Endothelial cell of umbilical vein (primary cell): ENCODE measurements around the gene MBD4. TPM values are rescaled to one million over a fixed set of nuclear protein-coding genes. Genes with fewer than 3 reads are reported as not detected.

Experiments
- BruUV-seq: library from RNA; stranded (reverse); fragments of 400-500 nt; replicated peaks from 2 replicates; lab custom pipeline; 2021; lab: Mats Ljungman, UMichigan
- CTCF ChIA-PET: fragments of 300-600, 350-600 bp; sonication (Branson Sonifier 250); formaldehyde crosslinking; loops from one replicate; lab custom pipeline; 2021; ENCODE audit warnings: antibody characterized with exemption, inconsistent platforms; lab: Charles Lee
- POLR2A ChIA-PET: fragments of 300-600, 350-600 bp; sonication (Branson Sonifier 250); formaldehyde crosslinking; loops from one replicate; lab custom pipeline; 2021; ENCODE audit warnings: antibody characterized with exemption, inconsistent platforms; lab: Charles Lee
- DNase-seq: peaks from one replicate; pipeline ENCODE4 v3.0.0-alpha.2; 2011; ENCODE audit warnings: low read depth, low spot score
- FAIRE-seq: peaks from 2 replicates; lab custom pipeline; 2011; peaks lifted over from hg19 to GRCh38; lab: Jason Lieb, UNC
- H2AFZ ChIP-seq: 2 replicates; pipeline ENCODE4 v1.6.0; 2012; ENCODE audit warnings: low read depth, low read length, control low read depth, inconsistent platforms
- H3K27ac ChIP-seq: 2 replicates; pipeline ENCODE4 v1.5.1; 2011; ENCODE audit warnings: low read depth, mild to moderate bottlenecking, control low read depth, low read length, moderate library complexity; ENCODE audit not compliant: insufficient read depth
- H3K27me3 ChIP-seq, 2 experiments: 2 replicates each; pipeline versions ENCODE4 v1.6.0 to v1.6.1; 2011; ENCODE audit warnings: low read length in 2 of 2, mixed read lengths in 1 of 2; ENCODE audit not compliant: control insufficient read depth in 2 of 2, insufficient read depth in 2 of 2
- H3K36me3 ChIP-seq, 2 experiments: 2 replicates in 1 of 2; 3 replicates in 1 of 2; pipeline ENCODE4 v1.5.1; 2011; ENCODE audit warnings: low read length in 2 of 2, mild to moderate bottlenecking in 1 of 2, moderate library complexity in 1 of 2; ENCODE audit not compliant: control insufficient read depth in 2 of 2, insufficient read depth in 2 of 2; ENCODE audit errors: extremely low read depth in 1 of 2
- H3K4me1 ChIP-seq: 3 replicates; pipeline ENCODE4 v1.5.1; 2011; ENCODE audit warnings: mild to moderate bottlenecking, low read length; ENCODE audit not compliant: control insufficient read depth, insufficient read depth; ENCODE audit errors: extremely low read depth
- H3K4me2 ChIP-seq: 2 replicates; pipeline ENCODE4 v1.6.1; 2011; ENCODE audit warnings: low read length, control low read depth, mixed read lengths; ENCODE audit not compliant: insufficient read depth
- H3K4me3 ChIP-seq, 3 experiments: fragments of 200-600 bp in 1 of 3; sonication (generic), shearing (Covaris generic) in 1 of 3; replicated peaks in 1 of 3; 2 replicates each; pipeline ENCODE4 v1.5.1; 2011 to 2016; ENCODE audit warnings: control low read depth in 3 of 3, low read length in 3 of 3, mild to moderate bottlenecking in 2 of 3, inconsistent platforms in 1 of 3, low read depth in 1 of 3, moderate library complexity in 1 of 3; ENCODE audit not compliant: insufficient read depth in 1 of 3
- H3K79me2 ChIP-seq: 2 replicates; pipeline ENCODE4 v1.6.0; 2012; ENCODE audit warnings: low read length, inconsistent platforms; ENCODE audit not compliant: control insufficient read depth, insufficient read depth
- H3K9ac ChIP-seq: replicated peaks from 2 replicates; pipeline ENCODE3; 2011; ENCODE audit warnings: low read length, control low read depth; ENCODE audit not compliant: insufficient read depth; ENCODE audit errors: extremely low read depth
- H3K9me1 ChIP-seq: replicated peaks from 3 replicates; pipeline ENCODE4 v1.6.0; 2011; ENCODE audit warnings: mild to moderate bottlenecking, low read length; ENCODE audit not compliant: control insufficient read depth, insufficient read depth; ENCODE audit errors: extremely low read depth
- H3K9me3 ChIP-seq: replicated peaks from 2 replicates; pipeline ENCODE4 v1.5.1; 2012; ENCODE audit warnings: low read length, inconsistent platforms; ENCODE audit not compliant: control insufficient read depth, insufficient read depth
- H4K20me1 ChIP-seq: replicated peaks from 2 replicates; pipeline ENCODE3; 2011; ENCODE audit warnings: mild to moderate bottlenecking, low read length; ENCODE audit not compliant: control insufficient read depth, insufficient read depth; ENCODE audit errors: extremely low read depth
- EZH2 ChIP-seq: IDR thresholded peaks from 2 replicates; pipeline ENCODE4 v1.6.1; 2012; ENCODE audit warnings: borderline replicate concordance, low read depth, mild to moderate bottlenecking, moderate library complexity, low read length, inconsistent platforms; ENCODE audit not compliant: severe bottlenecking
- FOS ChIP-seq: IDR thresholded peaks from 2 replicates; pipeline ENCODE4 v1.6.1; 2011; ENCODE audit warnings: mild to moderate bottlenecking, low read length, moderate library complexity, borderline replicate concordance; ENCODE audit not compliant: insufficient read depth
- GATA2 ChIP-seq: IDR thresholded peaks from 2 replicates; pipeline ENCODE4 v1.7.0; 2011; ENCODE audit warnings: low read depth, mild to moderate bottlenecking, moderate library complexity, mixed read lengths, low read length; ENCODE audit not compliant: insufficient read length, insufficient read depth
- JUN ChIP-seq: IDR thresholded peaks from 2 replicates; pipeline ENCODE4 v1.6.1; 2011; ENCODE audit warnings: borderline replicate concordance, low read depth; ENCODE audit not compliant: insufficient read length, insufficient read depth
- MYC ChIP-seq: IDR thresholded peaks from one replicate; pipeline ENCODE4 v1.6.1; 2011; ENCODE audit warnings: mild to moderate bottlenecking, low read depth, low read length
- POLR2A ChIP-seq: IDR thresholded peaks from 2 replicates; pipeline ENCODE4 v1.6.1; 2012; ENCODE audit warnings: low read depth, mild to moderate bottlenecking, control low read depth, low read length
- POLR2AphosphoS5 ChIP-seq: IDR thresholded peaks from 2 replicates; pipeline ENCODE4 v1.6.1; 2012; ENCODE audit warnings: low read depth, mild to moderate bottlenecking, control low read depth, low read length, moderate library complexity; ENCODE audit not compliant: insufficient read depth
- dilution Hi-C: fragments of 300-500 bp; cut with MboI; formaldehyde crosslinking; loops from one replicate; pipeline ENCODE4 v1.15.0; 2019; ENCODE audit warnings: low sequenced_read_pairs; ENCODE audit not compliant: extremely low pct_ligation_motif_present
- intact Hi-C: fragments of 100-400 bp; cut with micrococcal nuclease; formaldehyde crosslinking; loops from one replicate; pipeline ENCODE4 v1.10.0; 2022
- polyA plus RNA-seq, 4 experiments: library from polyadenylated mRNA; depleted of rRNA in 3 of 4; stranded (reverse) in 3 of 4; unstranded in 1 of 4; fragments of >200 nt; gene quantifications; 2 replicates each; pipeline versions ENCODE4 v1.2.1 to v1.2.3, GENCODE V29; 2011 to 2012; ENCODE audit warnings: missing spikeins in 1 of 4
- total RNA-seq: library from RNA; stranded (reverse); gene quantifications from 2 replicates; pipeline ENCODE4 v1.2.3, GENCODE V29; 2021
- TF ChIP-seq, protein P1 (sequence below): IDR thresholded peaks from 2 replicates; pipeline ENCODE4 v1.6.1; 2011; ENCODE audit not compliant: insufficient read depth, insufficient read length
- TF ChIP-seq, protein P2 (sequence below), 2 donors: IDR thresholded peaks; 1 replicate in 1 of 2; 2 replicates in 1 of 2; pipeline ENCODE4 v1.5.1; 2011; ENCODE audit warnings: low read length in 2 of 2, mild to moderate bottlenecking in 2 of 2, moderate library complexity in 2 of 2, control low read depth in 1 of 2, inconsistent platforms in 1 of 2, low read depth in 1 of 2; ENCODE audit not compliant: insufficient read depth in 1 of 2; ENCODE audit errors: extremely low read depth in 1 of 2

Gene MBD4
- total and polyA plus RNA-seq, 2 donors (not counting 3 experiments of a cell fraction or from before 2014, with no cell fraction given), result 17.4 to 39.5 TPM

DNA sequence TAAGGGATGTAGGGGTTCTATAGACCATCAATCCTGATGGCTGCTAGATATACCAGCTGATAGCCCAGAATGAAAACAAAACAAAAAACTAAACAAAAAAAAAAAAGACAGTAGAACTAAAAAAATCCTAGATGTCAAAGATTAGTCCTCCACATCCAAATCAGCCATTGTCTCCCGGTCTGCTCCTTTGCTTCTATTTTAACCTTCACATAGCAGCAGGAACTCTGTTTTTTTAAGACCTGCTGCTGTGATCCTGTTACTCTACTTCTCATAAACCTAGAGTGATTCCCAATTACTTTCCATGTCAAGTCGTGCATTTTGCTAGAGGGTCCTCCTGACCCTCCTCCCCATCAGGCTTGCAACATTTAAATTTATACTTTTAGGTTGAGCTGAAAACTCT lies 2.7 kb upstream of the MBD4 start:
- Histone ChIP-seq H3K9me1 (no peaks in the 10 kb centered on the region), H3K36me3 (peaks cover 0 to 2% of the 10 kb centered on the region in 2 experiments), H3K9ac (peak overlapping the region; percentile 72), H3K4me2 (peak overlapping the region; percentile 88), H3K79me2 (peaks cover 28% of the 10 kb centered on the region), H3K4me3 (peak overlapping the region in 1 of 3 experiments; percentile 40), H2AFZ (no peak overlapping the region), H3K27ac (peak overlapping the region; percentile 75), H3K9me3 (no peaks in the 10 kb centered on the region), H3K27me3 (no peaks in the 10 kb centered on the region), H3K4me1 (peaks cover 44% of the 10 kb centered on the region), H4K20me1 (no peaks in the 10 kb centered on the region)
- intact Hi-C loops (loop anchor here (1.0 kb wide), 1 partner anchor 8 kb away; no protein-coding TSS in a partner anchor), dilution Hi-C loops (no loop called here)
- ChIA-PET POLR2A (interaction anchor here (2.0 kb wide), 1 partner anchor 126 kb away, joined by 9 read pairs; a partner anchor contains a TSS), CTCF (interaction anchor here (0.7 to 1.7 kb wide), 4 partner anchors 40 to 162 kb away, joined by 3 to 8 read pairs (median 3); no protein-coding TSS in a partner anchor)
- no TSS peak for BruUV-seq
- DNase-seq (peak; percentile 33), FAIRE-seq (no peak)
- TF ChIP-seq MYC (no peak), JUN (no peak), POLR2AphosphoS5 (no peak), GATA2 (no peak), FOS (no peak), POLR2A (no peak), EZH2 (no peak)
- TF ChIP-seq, protein P1, sequence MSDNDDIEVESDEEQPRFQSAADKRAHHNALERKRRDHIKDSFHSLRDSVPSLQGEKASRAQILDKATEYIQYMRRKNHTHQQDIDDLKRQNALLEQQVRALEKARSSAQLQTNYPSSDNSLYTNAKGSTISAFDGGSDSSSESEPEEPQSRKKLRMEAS, result no peak
- TF ChIP-seq, protein P2, sequence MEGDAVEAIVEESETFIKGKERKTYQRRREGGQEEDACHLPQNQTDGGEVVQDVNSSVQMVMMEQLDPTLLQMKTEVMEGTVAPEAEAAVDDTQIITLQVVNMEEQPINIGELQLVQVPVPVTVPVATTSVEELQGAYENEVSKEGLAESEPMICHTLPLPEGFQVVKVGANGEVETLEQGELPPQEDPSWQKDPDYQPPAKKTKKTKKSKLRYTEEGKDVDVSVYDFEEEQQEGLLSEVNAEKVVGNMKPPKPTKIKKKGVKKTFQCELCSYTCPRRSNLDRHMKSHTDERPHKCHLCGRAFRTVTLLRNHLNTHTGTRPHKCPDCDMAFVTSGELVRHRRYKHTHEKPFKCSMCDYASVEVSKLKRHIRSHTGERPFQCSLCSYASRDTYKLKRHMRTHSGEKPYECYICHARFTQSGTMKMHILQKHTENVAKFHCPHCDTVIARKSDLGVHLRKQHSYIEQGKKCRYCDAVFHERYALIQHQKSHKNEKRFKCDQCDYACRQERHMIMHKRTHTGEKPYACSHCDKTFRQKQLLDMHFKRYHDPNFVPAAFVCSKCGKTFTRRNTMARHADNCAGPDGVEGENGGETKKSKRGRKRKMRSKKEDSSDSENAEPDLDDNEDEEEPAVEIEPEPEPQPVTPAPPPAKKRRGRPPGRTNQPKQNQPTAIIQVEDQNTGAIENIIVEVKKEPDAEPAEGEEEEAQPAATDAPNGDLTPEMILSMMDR (IDR thresholded peaks at IDR 0.05; ENCODE audit: extremely low read depth in 1 of 2, insufficient read depth in 1 of 2, low read depth in 1 of 2, low read length in 2 of 2), result no peak
